MM.1S (cell line): ENCODE data around the gene RRAGD.

Source experiments
- DNase-seq: peaks from one replicate; pipeline ENCODE4 v3.0.0-alpha.2; 2015
- H2AFZ ChIP-seq: fragments of 300-600 bp; sonication (generic); 2 replicates; pipeline ENCODE4 v1.6.0; 2016; ENCODE audit warnings: antibody characterized with exemption, low read length
- H3F3A ChIP-seq: fragments of 300-600 bp; sonication (generic); 2 replicates; pipeline ENCODE4 v1.6.1; 2016; ENCODE audit warnings: mild to moderate bottlenecking, antibody characterized with exemption, low read length, moderate library complexity, mixed read lengths; ENCODE audit not compliant: insufficient read depth
- H3K27ac ChIP-seq: fragments of 300-600 bp; sonication (generic); 2 replicates; pipeline ENCODE4 v1.5.1; 2016; ENCODE audit warnings: mild to moderate bottlenecking, low read length
- H3K27me3 ChIP-seq: fragments of 300-600 bp; sonication (generic); replicated peaks from 2 replicates; pipeline ENCODE4 v1.6.0; 2016; ENCODE audit warnings: low read length; ENCODE audit not compliant: insufficient read depth
- H3K36me3 ChIP-seq: fragments of 300-600 bp; sonication (generic); replicated peaks from 2 replicates; pipeline ENCODE4 v1.6.1; 2016; ENCODE audit warnings: mild to moderate bottlenecking, low read length, mixed read lengths; ENCODE audit not compliant: insufficient read depth
- H3K4me1 ChIP-seq: fragments of 300-600 bp; sonication (generic); 2 replicates; pipeline ENCODE4 v1.6.1; 2016; ENCODE audit warnings: low read length, mixed read lengths
- H3K4me2 ChIP-seq: fragments of 300-600 bp; sonication (generic); 2 replicates; pipeline ENCODE4 v1.6.0; 2016; ENCODE audit warnings: low read depth, low read length
- H3K4me3 ChIP-seq: fragments of 300-600 bp; sonication (generic); 2 replicates; pipeline ENCODE4 v1.5.1; 2016; ENCODE audit warnings: low read length, mixed read lengths
- H3K79me2 ChIP-seq: fragments of 300-600 bp; sonication (generic); 2 replicates; pipeline ENCODE4 v1.6.1; 2016; ENCODE audit warnings: mixed run types, low read length, mixed read lengths
- H3K9ac ChIP-seq: fragments of 300-600 bp; sonication (generic); 2 replicates; pipeline ENCODE4 v1.6.1; 2016; ENCODE audit warnings: low read length, mixed read lengths
- H3K9me2 ChIP-seq: fragments of 300-600 bp; sonication (generic); replicated peaks from 2 replicates; pipeline ENCODE4 v1.6.1; 2016; ENCODE audit warnings: mild to moderate bottlenecking, low read length, mixed read lengths; ENCODE audit not compliant: insufficient read depth
- H3K9me3 ChIP-seq: fragments of 300-600 bp; sonication (generic); replicated peaks from 2 replicates; pipeline ENCODE4 v1.6.1; 2016; ENCODE audit warnings: mild to moderate bottlenecking, low read length, mixed read lengths; ENCODE audit not compliant: insufficient read depth
- H4K20me1 ChIP-seq: fragments of 300-600 bp; sonication (generic); 2 replicates; pipeline ENCODE4 v1.6.1; 2016; ENCODE audit warnings: mild to moderate bottlenecking, low read length, moderate library complexity, mixed read lengths; ENCODE audit not compliant: insufficient read depth
- CTCF ChIP-seq: fragments of 300-600 bp; sonication (generic); IDR thresholded peaks from 2 replicates; pipeline ENCODE4 v1.5.1; 2016; ENCODE audit warnings: antibody characterized with exemption, low read length, mixed read lengths
- EZH2 ChIP-seq: fragments of 300-600 bp; sonication (generic); optimal IDR thresholded peaks from 2 replicates; pipeline ENCODE3; 2017; ENCODE audit warnings: low read depth, mild to moderate bottlenecking, antibody characterized with exemption, low read length, mixed read lengths
- EZH2phosphoT487 ChIP-seq: fragments of 300-600 bp; sonication (generic); IDR thresholded peaks from 2 replicates; pipeline ENCODE4 v1.6.1; 2018; ENCODE audit warnings: antibody characterized with exemption, low read length

Gene RRAGD

GRCh38 chr6:89458704-89459103 is 46.6 kb upstream of the RRAGD start:
- H3F3A ChIP-seq: no peaks in the 10 kb centered on the region
- no peak for DNase-seq
- H3K9ac ChIP-seq: no peak overlapping the region
- no peaks in the 10 kb centered on the region for H3K27me3 ChIP-seq
- H3K4me3 ChIP-seq: no peak overlapping the region
- H3K9me2 ChIP-seq: no peaks in the 10 kb centered on the region
- no peak overlapping the region for H2AFZ ChIP-seq
- H3K27ac ChIP-seq: no peak overlapping the region
- H3K4me1 ChIP-seq: no peaks in the 10 kb centered on the region
- no peak overlapping the region for H3K4me2 ChIP-seq
- H4K20me1 ChIP-seq: no peaks in the 10 kb centered on the region
- H3K36me3 ChIP-seq: no peaks in the 10 kb centered on the region
- TF ChIP-seq EZH2phosphoT487: no peak
- TF ChIP-seq EZH2: no peak
- TF ChIP-seq CTCF: no peak
- no peaks in the 10 kb centered on the region for H3K79me2 ChIP-seq
- no peaks in the 10 kb centered on the region for H3K9me3 ChIP-seq

DNA sequence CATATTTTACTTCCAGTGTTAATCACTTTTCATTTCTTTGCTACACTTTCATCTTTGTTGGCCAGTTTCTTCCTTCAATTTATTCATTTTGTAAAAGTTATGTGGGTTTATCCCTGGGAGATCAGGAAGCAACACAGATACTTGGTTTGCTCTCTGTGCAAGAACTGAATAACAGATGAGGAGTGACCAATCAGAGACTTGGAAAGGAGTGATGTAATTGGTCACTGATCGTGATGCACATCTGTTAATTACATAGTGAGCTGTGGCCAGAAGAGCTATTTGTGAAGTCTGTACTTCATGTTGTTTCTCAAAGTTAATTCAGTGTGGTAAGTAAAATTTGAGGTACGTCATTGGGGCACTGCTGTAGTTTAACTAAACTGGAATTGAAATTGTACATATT is 42.2 kb upstream of the RRAGD start:
- no peak for TF ChIP-seq EZH2phosphoT487
- TF ChIP-seq EZH2: no peak
- TF ChIP-seq CTCF: no peak
- H3F3A ChIP-seq: no peaks in the 10 kb centered on the region
- no peaks in the 10 kb centered on the region for H3K9me3 ChIP-seq
- H3K4me1 ChIP-seq: no peaks in the 10 kb centered on the region
- H3K79me2 ChIP-seq: no peaks in the 10 kb centered on the region
- no peaks in the 10 kb centered on the region for H3K36me3 ChIP-seq
- no peak overlapping the region for H3K9ac ChIP-seq
- no peak overlapping the region for H3K27ac ChIP-seq
- H3K4me2 ChIP-seq: no peak overlapping the region
- H3K4me3 ChIP-seq: no peak overlapping the region
- DNase-seq: no peak
- no peak overlapping the region for H2AFZ ChIP-seq
- no peaks in the 10 kb centered on the region for H3K27me3 ChIP-seq
- no peaks in the 10 kb centered on the region for H4K20me1 ChIP-seq
- no peaks in the 10 kb centered on the region for H3K9me2 ChIP-seq

DNA sequence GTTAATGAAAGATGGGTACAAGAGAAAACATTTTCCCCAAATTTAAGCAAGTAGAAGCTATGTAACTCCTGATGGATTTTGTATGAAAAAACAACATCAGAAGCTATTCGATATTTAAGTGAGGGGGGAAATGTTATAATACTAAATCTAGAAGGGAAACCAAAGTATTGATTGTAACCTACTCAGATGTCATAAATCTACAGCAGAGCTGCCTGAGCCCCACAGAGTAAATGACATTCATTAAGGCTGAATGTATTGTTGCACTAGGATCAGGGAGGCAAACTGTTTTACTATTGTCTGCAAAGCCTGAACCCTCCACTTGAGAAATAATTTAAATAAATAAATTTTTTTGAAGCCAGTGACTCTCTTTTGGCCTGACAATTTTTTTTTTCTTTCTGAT is 40.2 kb upstream of the RRAGD start:
- Histone ChIP-seq H3K27me3 (no peaks in the 10 kb centered on the region), H4K20me1 (no peaks in the 10 kb centered on the region), H3K27ac (no peak overlapping the region), H3F3A (no peaks in the 10 kb centered on the region), H3K4me1 (no peaks in the 10 kb centered on the region), H3K9ac (no peak overlapping the region), H3K36me3 (no peaks in the 10 kb centered on the region), H3K9me3 (no peaks in the 10 kb centered on the region), H3K4me2 (no peak overlapping the region), H3K9me2 (no peaks in the 10 kb centered on the region), H3K79me2 (no peaks in the 10 kb centered on the region), H3K4me3 (no peak overlapping the region), H2AFZ (no peak overlapping the region)
- no peak for DNase-seq
- TF ChIP-seq EZH2phosphoT487 (no peak), CTCF (no peak), EZH2 (no peak)
